Measurements from ENCODE around the gene BBS7.

- TF ChIP-seq, protein P1, sequence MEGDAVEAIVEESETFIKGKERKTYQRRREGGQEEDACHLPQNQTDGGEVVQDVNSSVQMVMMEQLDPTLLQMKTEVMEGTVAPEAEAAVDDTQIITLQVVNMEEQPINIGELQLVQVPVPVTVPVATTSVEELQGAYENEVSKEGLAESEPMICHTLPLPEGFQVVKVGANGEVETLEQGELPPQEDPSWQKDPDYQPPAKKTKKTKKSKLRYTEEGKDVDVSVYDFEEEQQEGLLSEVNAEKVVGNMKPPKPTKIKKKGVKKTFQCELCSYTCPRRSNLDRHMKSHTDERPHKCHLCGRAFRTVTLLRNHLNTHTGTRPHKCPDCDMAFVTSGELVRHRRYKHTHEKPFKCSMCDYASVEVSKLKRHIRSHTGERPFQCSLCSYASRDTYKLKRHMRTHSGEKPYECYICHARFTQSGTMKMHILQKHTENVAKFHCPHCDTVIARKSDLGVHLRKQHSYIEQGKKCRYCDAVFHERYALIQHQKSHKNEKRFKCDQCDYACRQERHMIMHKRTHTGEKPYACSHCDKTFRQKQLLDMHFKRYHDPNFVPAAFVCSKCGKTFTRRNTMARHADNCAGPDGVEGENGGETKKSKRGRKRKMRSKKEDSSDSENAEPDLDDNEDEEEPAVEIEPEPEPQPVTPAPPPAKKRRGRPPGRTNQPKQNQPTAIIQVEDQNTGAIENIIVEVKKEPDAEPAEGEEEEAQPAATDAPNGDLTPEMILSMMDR (conservative IDR thresholded peaks at IDR 0.05; ENCODE audit: low read length), result no peak
- TF ChIP-seq EZH2phosphoT487 (IDR thresholded peaks at IDR 0.05; ENCODE audit: borderline replicate concordance, low read depth, low read length), result no peak
Observed at GRCh38 chr4:121783210-121783609, 87.1 kb downstream of the BBS7 start.

All from OCI-LY7 (cell line).